HEK293 (cell line): ENCODE measurements around the gene PPP1R12C.

Source experiments
- CTCF ChIA-PET: fragments of 350-600 bp; formaldehyde crosslinking; extraction: SDS; loops from one replicate; lab custom pipeline; 2021; ENCODE audit warnings: antibody characterized with exemption; lab: Yijun Ruan, JAX
- POLR2A ChIA-PET: fragments of 300-600 bp; formaldehyde crosslinking; extraction: SDS; loops from one replicate; lab custom pipeline; 2020; ENCODE audit warnings: antibody characterized with exemption, inconsistent platforms; lab: Yijun Ruan, JAX
- H3K27ac ChIP-seq: fragments of 200-500 bp; sonication (Bioruptor generic); 2 replicates; pipeline ENCODE4 v1.5.1; 2014; ENCODE audit warnings: low read depth, low read length, control low read depth, inconsistent platforms; ENCODE audit errors: extremely low read depth
- H3K36me3 ChIP-seq, 2 experiments: fragments of 200-500 bp in 1 of 2; sonication (Bioruptor generic) in 1 of 2; 1 replicate in 1 of 2; 2 replicates in 1 of 2; pipeline ENCODE4 v1.5.1; 2014 to 2017; ENCODE audit warnings: inconsistent platforms in 2 of 2, low read length in 2 of 2; ENCODE audit not compliant: control insufficient read depth in 2 of 2, insufficient read depth in 1 of 2
- H3K4me1 ChIP-seq: fragments of 200-500 bp; sonication (Bioruptor generic); 2 replicates; pipeline ENCODE4 v1.5.1; 2014; ENCODE audit warnings: mild to moderate bottlenecking, low read length, inconsistent platforms; ENCODE audit not compliant: control insufficient read depth, insufficient read depth
- H3K4me3 ChIP-seq: 2 replicates; pipeline ENCODE4 v1.5.1; 2011; ENCODE audit warnings: low read depth, mild to moderate bottlenecking, control low read depth, low read length, moderate library complexity
- H3K9me3 ChIP-seq: fragments of 200-500 bp; sonication (Bioruptor generic); 2 replicates; pipeline ENCODE4 v1.5.1; 2014; ENCODE audit warnings: low read depth, low read length, inconsistent platforms; ENCODE audit not compliant: control insufficient read depth, insufficient read depth
- HIC1 ChIP-seq: fragments of 450-650 bp; formaldehyde crosslinking; IDR thresholded peaks from 2 replicates; pipeline ENCODE4 v1.5.1; 2016; ENCODE audit warnings: missing biosample characterization, missing genetic modification characterization
- OSR2 ChIP-seq: fragments of 450-650 bp; formaldehyde crosslinking; IDR thresholded peaks from 2 replicates; pipeline ENCODE4 v1.5.1; 2016; ENCODE audit warnings: missing biosample characterization, missing genetic modification characterization
- PATZ1 ChIP-seq: fragments of 450-650 bp; formaldehyde crosslinking; IDR thresholded peaks from 2 replicates; pipeline ENCODE4 v1.5.1; 2016; ENCODE audit warnings: missing biosample characterization, missing genetic modification characterization
- SP2 ChIP-seq: fragments of 450-650 bp; formaldehyde crosslinking; IDR thresholded peaks from 2 replicates; pipeline ENCODE4 v1.5.1; 2016; ENCODE audit warnings: missing biosample characterization, missing genetic modification characterization
- ZBTB20 ChIP-seq: fragments of 450-650 bp; formaldehyde crosslinking; IDR thresholded peaks from 2 replicates; pipeline ENCODE4 v1.5.1; 2016; ENCODE audit warnings: missing biosample characterization, missing genetic modification characterization
- ZFHX2 ChIP-seq: fragments of 450-650 bp; formaldehyde crosslinking; conservative IDR thresholded peaks from 2 replicates; pipeline ENCODE4 v1.5.1; 2016; ENCODE audit warnings: missing biosample characterization, missing genetic modification characterization
- ZIC2 ChIP-seq: fragments of 450-650 bp; formaldehyde crosslinking; IDR thresholded peaks from 2 replicates; pipeline ENCODE4 v1.5.1; 2016; ENCODE audit warnings: missing biosample characterization, missing genetic modification characterization
- ZNF148 ChIP-seq: fragments of 450-650 bp; formaldehyde crosslinking; IDR thresholded peaks from 2 replicates; pipeline ENCODE4 v1.5.0; 2017; ENCODE audit warnings: missing biosample characterization, missing genetic modification characterization, borderline replicate concordance
- ZNF354C ChIP-seq: fragments of 450-650 bp; formaldehyde crosslinking; IDR thresholded peaks from 2 replicates; pipeline ENCODE4 v1.5.1; 2016; ENCODE audit warnings: missing biosample characterization, missing genetic modification characterization, low read depth, borderline replicate concordance
- ZNF529 ChIP-seq: fragments of 450-650 bp; formaldehyde crosslinking; IDR thresholded peaks from 2 replicates; pipeline ENCODE4 v1.5.1; 2017; ENCODE audit warnings: missing genetic modification characterization, missing biosample characterization; ENCODE audit not compliant: insufficient replicate concordance
- ZNF530 ChIP-seq: fragments of 450-650 bp; formaldehyde crosslinking; IDR thresholded peaks from 2 replicates; pipeline ENCODE4 v1.5.1; 2016; ENCODE audit warnings: low read depth, missing biosample characterization, missing genetic modification characterization
- ZNF560 ChIP-seq: fragments of 450-650 bp; formaldehyde crosslinking; IDR thresholded peaks from 2 replicates; pipeline ENCODE4 v1.5.1; 2017; ENCODE audit warnings: missing biosample characterization, missing genetic modification characterization, borderline replicate concordance
- ZNF585B ChIP-seq: fragments of 450-650 bp; formaldehyde crosslinking; IDR thresholded peaks from 2 replicates; pipeline ENCODE4 v1.5.1; 2016; ENCODE audit warnings: missing biosample characterization, missing genetic modification characterization

The PPP1R12C gene

GRCh38 chr19:55098716-55099556, 18.5 kb downstream of the PPP1R12C start:
- H3K36me3 ChIP-seq: peaks cover 15 to 53% of the 10 kb centered on the region in 2 experiments; a peak in 2 of 3 replicates
- no peak overlapping the region for H3K27ac ChIP-seq
- H3K4me1 ChIP-seq: no peaks in the 10 kb centered on the region
- TF ChIP-seq ZNF148 (tag by site-specific recombination): no peak
- no peak for TF ChIP-seq OSR2
- TF ChIP-seq ZIC2: peak; percentile 80
- H3K9me3 ChIP-seq: no peaks in the 10 kb centered on the region
- H3K4me3 ChIP-seq: no peak overlapping the region
- ChIA-PET POLR2A (no interaction called here), CTCF (interaction anchor here (0.5 to 5.7 kb wide), 4 partner anchors 10 to 67 kb away, joined by 3 to 35 read pairs (median 4); no protein-coding TSS in a partner anchor)

GRCh38 chr19:55097864-55098715, 19.3 kb downstream of the PPP1R12C start:
- ChIA-PET POLR2A (no interaction called here), CTCF (interaction anchor here (0.5 to 5.7 kb wide), 3 partner anchors 9 to 178 kb away, joined by 3 to 35 read pairs (median 4); partner anchors contain the start of gene SYT5)
- Histone ChIP-seq H3K27ac (no peak overlapping the region), H3K4me3 (no peak overlapping the region), H3K4me1 (no peaks in the 10 kb centered on the region), H3K36me3 (peaks cover 13 to 47% of the 10 kb centered on the region in 2 experiments; a peak in 2 of 3 replicates), H3K9me3 (no peaks in the 10 kb centered on the region)
- no peak for TF ChIP-seq SP2 (tag by site-specific recombination)
- no peak for TF ChIP-seq ZNF585B (tag by site-specific recombination)
- TF ChIP-seq ZNF354C (tag by site-specific recombination): no peak
- TF ChIP-seq ZFHX2 (tag by site-specific recombination): no peak
- TF ChIP-seq ZNF530 (tag by site-specific recombination): no peak
- no peak for TF ChIP-seq ZNF529

- POLR2A ChIA-PET: interaction anchor here (0.6 to 2.0 kb wide), 3 partner anchors 21 to 512 kb away, joined by 4 to 6 read pairs (median 5); partner anchors contain the start of gene PPP1R12C
- Histone ChIP-seq H3K27ac (no peak overlapping the region), H3K9me3 (no peaks in the 10 kb centered on the region), H3K4me1 (no peaks in the 10 kb centered on the region), H3K36me3 (peaks cover 4 to 40% of the 10 kb centered on the region in 2 experiments; a peak in 2 of 3 replicates), H3K4me3 (no peak overlapping the region)
- TF ChIP-seq PATZ1 (tag by site-specific recombination) (0 out of 2 replicates have a peak, but pooled peaks have one; percentile 18), ZNF560 (no peak), ZBTB20 (no peak), HIC1 (tag by site-specific recombination) (peak; percentile 79)
- CTCF ChIA-PET: interaction anchor here (0.6 to 1.8 kb wide), 2 partner anchors 18 to 45 kb away, joined by 3 to 6 read pairs; no protein-coding TSS in a partner anchor
Measured at GRCh38 chr19:55096061-55096701, 21.3 kb downstream of the PPP1R12C start.
